Mammary epithelial cell (primary cell): Measurements from ENCODE around the gene AKAP6.

Experiments
- EZH2 ChIP-seq: IDR thresholded peaks from 2 replicates; pipeline ENCODE4 v1.6.1; 2012; ENCODE audit warnings: low read length, inconsistent platforms, borderline replicate concordance
- TF ChIP-seq, protein P1 (sequence below), 2 donors: IDR thresholded peaks in 1 of 2; conservative IDR thresholded peaks in 1 of 2; 2 replicates each; pipeline ENCODE4 v1.5.1; 2011 to 2012; ENCODE audit warnings: inconsistent platforms in 2 of 2, low read length in 2 of 2, mild to moderate bottlenecking in 2 of 2, control low read depth in 1 of 2, low read depth in 1 of 2; ENCODE audit not compliant: insufficient read depth in 1 of 2; ENCODE audit errors: extremely low read depth in 1 of 2

DNA sequence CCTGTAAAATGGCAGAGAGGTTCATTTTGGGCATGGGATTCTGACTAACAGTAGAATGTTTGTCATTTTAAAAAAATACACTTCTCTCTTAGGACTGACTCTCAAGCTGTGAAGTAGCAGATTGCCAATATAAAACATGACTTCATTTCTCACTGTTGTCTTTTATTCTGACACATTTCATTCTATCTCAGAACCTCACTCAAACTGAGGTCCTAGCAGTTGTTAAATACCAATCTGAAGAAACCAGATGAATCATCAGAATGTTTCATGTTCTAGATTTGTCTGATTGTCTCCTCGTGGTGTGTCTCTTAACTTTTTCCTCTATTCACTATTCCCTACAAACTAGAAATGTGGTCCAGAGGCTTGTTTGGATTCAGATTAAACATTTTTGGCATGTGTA lies 333.1 kb downstream of the AKAP6 start:
- TF ChIP-seq, protein P1, sequence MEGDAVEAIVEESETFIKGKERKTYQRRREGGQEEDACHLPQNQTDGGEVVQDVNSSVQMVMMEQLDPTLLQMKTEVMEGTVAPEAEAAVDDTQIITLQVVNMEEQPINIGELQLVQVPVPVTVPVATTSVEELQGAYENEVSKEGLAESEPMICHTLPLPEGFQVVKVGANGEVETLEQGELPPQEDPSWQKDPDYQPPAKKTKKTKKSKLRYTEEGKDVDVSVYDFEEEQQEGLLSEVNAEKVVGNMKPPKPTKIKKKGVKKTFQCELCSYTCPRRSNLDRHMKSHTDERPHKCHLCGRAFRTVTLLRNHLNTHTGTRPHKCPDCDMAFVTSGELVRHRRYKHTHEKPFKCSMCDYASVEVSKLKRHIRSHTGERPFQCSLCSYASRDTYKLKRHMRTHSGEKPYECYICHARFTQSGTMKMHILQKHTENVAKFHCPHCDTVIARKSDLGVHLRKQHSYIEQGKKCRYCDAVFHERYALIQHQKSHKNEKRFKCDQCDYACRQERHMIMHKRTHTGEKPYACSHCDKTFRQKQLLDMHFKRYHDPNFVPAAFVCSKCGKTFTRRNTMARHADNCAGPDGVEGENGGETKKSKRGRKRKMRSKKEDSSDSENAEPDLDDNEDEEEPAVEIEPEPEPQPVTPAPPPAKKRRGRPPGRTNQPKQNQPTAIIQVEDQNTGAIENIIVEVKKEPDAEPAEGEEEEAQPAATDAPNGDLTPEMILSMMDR (conservative IDR thresholded peaks at IDR 0.05 in 1 of 2, IDR thresholded peaks at IDR 0.05 in 1 of 2; ENCODE audit: extremely low read depth in 1 of 2, insufficient read depth in 1 of 2, low read depth in 1 of 2, low read length in 2 of 2) = no peak
- TF ChIP-seq EZH2 = no peak
